GM18502 (cell line): ENCODE results near the gene MAPK12.

Experiments used
- ATAC-seq: cut with Tn5 transposase; IDR thresholded peaks from one replicate; pipeline ENCODE4 v1.9.1; 2021; ENCODE audit warnings: mild to moderate bottlenecking; ENCODE audit not compliant: unreplicated experiment, poor library complexity

The MAPK12 gene

GRCh38 chr22:50255099-50255498 is 6.4 kb downstream of the MAPK12 start:
- no peak for ATAC-seq

GRCh38 chr22:50253941-50254340 is 7.5 kb downstream of the MAPK12 start:
- no peak for ATAC-seq

- ATAC-seq, result no peak
Measured at GRCh38 chr22:50253046-50253915, 8.2 kb downstream of the MAPK12 start.

GRCh38 chr22:50252082-50253045 is 9.1 kb downstream of the MAPK12 start:
- no peak for ATAC-seq

- ATAC-seq, result peak; percentile 10
Measured at GRCh38 chr22:50251477-50252081, 9.9 kb downstream of the MAPK12 start.

GRCh38 chr22:50250555-50251476 is 10.7 kb downstream of the MAPK12 start, which contains the start of gene HDAC10:
Gene HDAC10 (minus strand): TSS chr22:50251265. CDS start chr22:50251032, 233 bp downstream.
- ATAC-seq, result peak; percentile 57

- ATAC-seq, result no peak
Measured at GRCh38 chr22:50250249-50250554, 11.3 kb downstream of the MAPK12 start.

- no peak for ATAC-seq
Measured at GRCh38 chr22:50249341-50250248, 11.9 kb downstream of the MAPK12 start.

- ATAC-seq, result no peak
Measured at GRCh38 chr22:50248196-50249081, 13.0 kb downstream of the MAPK12 start.

- ATAC-seq, result no peak
Measured at GRCh38 chr22:50247748-50248147, 13.7 kb downstream of the MAPK12 start.

- ATAC-seq, result no peak
Measured at GRCh38 chr22:50246242-50247175, 15.0 kb downstream of the MAPK12 start.

- ATAC-seq, result no peak
Measured at GRCh38 chr22:50245214-50246072, 16.0 kb downstream of the MAPK12 start.

- ATAC-seq, result peak; percentile 73
Measured at GRCh38 chr22:50244420-50245213, 16.9 kb downstream of the MAPK12 start, which contains the start of gene TUBGCP6. Gene TUBGCP6 (minus strand): TSS chr22:50245023. CDS start chr22:50244459, 564 bp downstream.

GRCh38 chr22:50243685-50244419 is 17.6 kb downstream of the MAPK12 start:
- no peak for ATAC-seq
